GOT3 (cell line): ENCODE results near the gene LNP1.
"Not testable (repeated sequence)": the region's sequence is repeated elsewhere in the genome, so short reads cannot be mapped to it uniquely, and the experiment has no call there.

Experiments
- DNase-seq: peaks from one replicate; lab custom pipeline; 2025; ENCODE audit warnings: mixed read lengths; lab: John Stamatoyannopoulos, UW

LNP1 gene

GRCh38 chr3:100429187-100429716 is 27.9 kb downstream of the LNP1 start:
- no peak for DNase-seq

GRCh38 chr3:100436951-100437350 is 35.6 kb downstream of the LNP1 start:
- DNase-seq: no peak

- DNase-seq: no peak
These were observed 36.6 kb downstream of the LNP1 start for GRCh38 chr3:100437721-100438622.

GRCh38 chr3:100438623-100438974 is 37.3 kb downstream of the LNP1 start:
- no peak for DNase-seq

GRCh38 chr3:100440895-100441294 is 39.6 kb downstream of the LNP1 start:
- no peak for DNase-seq

GRCh38 chr3:100443690-100444089 is 42.4 kb downstream of the LNP1 start:
- no peak for DNase-seq

GRCh38 chr3:100447067-100447466 is 45.7 kb downstream of the LNP1 start:
- not testable (repeated sequence) for DNase-seq

- DNase-seq: no peak
These were observed 46.7 kb downstream of the LNP1 start for GRCh38 chr3:100448079-100448478.

GRCh38 chr3:100449214-100449613 is 47.9 kb downstream of the LNP1 start:
- DNase-seq: no peak

- DNase-seq: no peak
These were observed 53.3 kb downstream of the LNP1 start for GRCh38 chr3:100454677-100455076.

GRCh38 chr3:100455841-100456550 is 54.7 kb downstream of the LNP1 start:
- no peak for DNase-seq

GRCh38 chr3:100456745-100457144 is 55.4 kb downstream of the LNP1 start:
- DNase-seq: no peak

- DNase-seq: no peak
These were observed 56.5 kb downstream of the LNP1 start for GRCh38 chr3:100457811-100458210.

GRCh38 chr3:100458814-100459213 is 57.5 kb downstream of the LNP1 start:
- DNase-seq: no peak

GRCh38 chr3:100463002-100463401 is 61.7 kb downstream of the LNP1 start:
- DNase-seq: no peak

GRCh38 chr3:100463646-100464155 is 62.4 kb downstream of the LNP1 start:
- DNase-seq: no peak

- no peak for DNase-seq
These were observed 64.8 kb downstream of the LNP1 start for GRCh38 chr3:100465892-100466777.

- DNase-seq: no peak
These were observed 65.8 kb downstream of the LNP1 start for GRCh38 chr3:100467133-100467532.

- DNase-seq: no peak
These were observed 67.3 kb downstream of the LNP1 start for GRCh38 chr3:100468676-100469075.

- no peak for DNase-seq
These were observed 69.6 kb downstream of the LNP1 start for GRCh38 chr3:100470951-100471350.

- DNase-seq: no peak
These were observed 70.1 kb downstream of the LNP1 start for GRCh38 chr3:100471444-100471843.

- not testable (repeated sequence) for DNase-seq
These were observed 76.6 kb downstream of the LNP1 start for GRCh38 chr3:100477851-100478360.
